K562 (cell line): Measurements from ENCODE around the gene ITSN2. TPM values are rescaled to one million over a fixed set of nuclear protein-coding genes. Genes with fewer than 3 reads are reported as not detected.
A peak's percentile ranks its signal among the peaks of the same experiment; 100 is the strongest.

Experiments used
- ATAC-seq: fragments of 200-7000 bp; cut with Tn5 transposase; 3 replicates; pipeline ENCODE4 v1.9.1; 2020; ENCODE audit warnings: moderate library complexity
- BruUV-seq: library from RNA; stranded (reverse); fragments of 400-500 nt; replicated peaks from 2 replicates; lab custom pipeline; 2021; lab: Mats Ljungman, UMichigan
- CTCF ChIA-PET: fragments of 300-600 bp; formaldehyde crosslinking; extraction: SDS; loops from one replicate; lab custom pipeline; 2021; ENCODE audit warnings: low intra/inter-chr PET ratio; lab: Yijun Ruan, JAX
- POLR2A ChIA-PET: fragments of 300-600, 350-650 bp; sonication (Branson Sonifier 250); formaldehyde crosslinking; extraction: SDS; loops from one replicate; lab custom pipeline; 2021; ENCODE audit warnings: antibody characterized with exemption, inconsistent platforms; lab: Yijun Ruan, JAX
- DNase-seq, 4 experiments: peaks; one replicate each; pipeline versions ENCODE4 v3.0.0 to v3.0.0-alpha.2; 2011 to 2018; ENCODE audit warnings: low spot score in 3 of 4, mixed read lengths in 3 of 4; ENCODE audit errors: extremely low read depth in 1 of 4
- FAIRE-seq: peaks from 2 replicates; lab custom pipeline; 2011; peaks lifted over from hg19 to GRCh38; lab: Jason Lieb, UNC
- H2AFZ ChIP-seq: 2 replicates; pipeline ENCODE4 v1.6.0; 2011; ENCODE audit warnings: low read depth, low read length, control low read depth, inconsistent platforms
- H3K27ac ChIP-seq: fragments of 200-600 bp; 3 replicates; pipeline ENCODE4 v1.8.0; 2011; ENCODE audit warnings: low read depth, mild to moderate bottlenecking, control low read depth, inconsistent platforms, low read length, moderate library complexity, mixed read lengths; ENCODE audit errors: extremely low read depth
- H3K27me3 ChIP-seq, 2 experiments: fragments of 300-600 bp in 1 of 2; 2 replicates in 1 of 2; 3 replicates in 1 of 2; pipeline versions ENCODE4 v1.6.0 to v1.8.0; 2011; ENCODE audit warnings: inconsistent platforms in 2 of 2, low read length in 2 of 2, mild to moderate bottlenecking in 1 of 2, mixed read lengths in 1 of 2, moderate library complexity in 1 of 2; ENCODE audit not compliant: control insufficient read depth in 2 of 2, insufficient read depth in 2 of 2
- H3K36me3 ChIP-seq: fragments of 300-600 bp; 3 replicates; pipeline ENCODE4 v1.8.0; 2011; ENCODE audit warnings: mild to moderate bottlenecking, low read length, inconsistent platforms; ENCODE audit not compliant: control insufficient read depth, insufficient read depth
- H3K4me1 ChIP-seq, 2 experiments: fragments of 200-600 bp in 1 of 2; replicated peaks in 1 of 2; 2 replicates in 1 of 2; 3 replicates in 1 of 2; pipeline versions ENCODE4 v1.5.1 to v1.8.0; 2011; ENCODE audit warnings: inconsistent platforms in 2 of 2, low read length in 2 of 2, mild to moderate bottlenecking in 1 of 2, mixed read lengths in 1 of 2, moderate library complexity in 1 of 2; ENCODE audit not compliant: control insufficient read depth in 2 of 2, insufficient read depth in 2 of 2
- H3K4me2 ChIP-seq: 2 replicates; pipeline ENCODE4 v1.6.1; 2011; ENCODE audit warnings: low read length, control low read depth, inconsistent platforms, mixed read lengths; ENCODE audit not compliant: insufficient read depth
- H3K4me3 ChIP-seq: fragments of 200-600 bp; sonication (generic), shearing (Covaris generic); 2 replicates; pipeline ENCODE4 v1.5.1; 2016; ENCODE audit warnings: control low read depth, inconsistent platforms
- H3K79me2 ChIP-seq: fragments of 200-600 bp; 3 replicates; pipeline ENCODE4 v1.8.0; 2011; ENCODE audit warnings: low read length, inconsistent platforms; ENCODE audit not compliant: control insufficient read depth, insufficient read depth
- H3K9ac ChIP-seq, 2 experiments: 2 replicates each; pipeline versions ENCODE4 v1.6.0 to v1.6.1; 2011; ENCODE audit warnings: low read depth in 2 of 2, low read length in 2 of 2, control low read depth in 1 of 2, inconsistent platforms in 1 of 2, mild to moderate bottlenecking in 1 of 2, mixed read lengths in 1 of 2; ENCODE audit not compliant: insufficient read depth in 1 of 2
- H3K9me1 ChIP-seq: one replicate; pipeline ENCODE4 v1.6.0; 2011; ENCODE audit warnings: inconsistent platforms, mild to moderate bottlenecking, low read length, moderate library complexity; ENCODE audit not compliant: control insufficient read depth, insufficient read depth
- H3K9me3 ChIP-seq: replicated peaks from 2 replicates; pipeline ENCODE4 v1.5.1; 2011; ENCODE audit warnings: low read depth, low read length, inconsistent platforms; ENCODE audit not compliant: control insufficient read depth, insufficient read depth
- H4K20me1 ChIP-seq: replicated peaks from 2 replicates; pipeline ENCODE4 v1.6.1; 2011; ENCODE audit warnings: low read length, inconsistent platforms, mixed read lengths; ENCODE audit not compliant: control insufficient read depth, insufficient read depth
- FOXA3 ChIP-seq, 2 experiments: fragments of 450-650 bp in 1 of 2; sonication (generic) in 1 of 2; formaldehyde crosslinking; IDR thresholded peaks in 1 of 2; conservative IDR thresholded peaks in 1 of 2; 2 replicates each; pipeline versions ENCODE4 v1.4.0 to v1.8.0; 2020 to 2022; ENCODE audit warnings: mild to moderate bottlenecking in 2 of 2, missing genetic modification reagents in 1 of 2
- KLF10 ChIP-seq: fragments of 250-450 bp; sonication (Bioruptor Pico); IDR thresholded peaks from 2 replicates; pipeline ENCODE4 v1.6.1; 2021; ENCODE audit warnings: matching md5 sums
- MCM7 ChIP-seq, 2 experiments: fragments of 450-650 bp; IDR thresholded peaks; 2 replicates each; pipeline ENCODE4 v1.6.1; 2016 to 2018
- NFATC3 ChIP-seq: fragments of 450-650 bp; IDR thresholded peaks from 2 replicates; pipeline ENCODE4 v1.6.1; 2017; ENCODE audit warnings: mild to moderate bottlenecking
- PATZ1 ChIP-seq: fragments of 250-450 bp; sonication (Bioruptor Pico); IDR thresholded peaks from 2 replicates; pipeline ENCODE4 v1.5.0; 2020; ENCODE audit warnings: mild to moderate bottlenecking, borderline replicate concordance
- POLR2B ChIP-seq: fragments of 450-650 bp; IDR thresholded peaks from 2 replicates; pipeline ENCODE4 v1.6.1; 2018; ENCODE audit warnings: low read depth; ENCODE audit not compliant: partially characterized antibody
- SMAD3 ChIP-seq: fragments of 450-650 bp; formaldehyde crosslinking; conservative IDR thresholded peaks from 2 replicates; pipeline ENCODE4 v1.4.0; 2020; ENCODE audit warnings: mild to moderate bottlenecking
- TBL1XR1 ChIP-seq, 2 experiments: IDR thresholded peaks; 2 replicates each; pipeline ENCODE4 v1.6.1; 2012; ENCODE audit warnings: improper control_type of control experiment in 2 of 2, low read length in 2 of 2, mild to moderate bottlenecking in 1 of 2
- ZNF146 ChIP-seq: IDR thresholded peaks from one replicate; pipeline ENCODE4 v1.6.1; 2018; ENCODE audit warnings: missing compliant biosample characterization; ENCODE audit not compliant: unreplicated experiment
- ZNF217 ChIP-seq: sonication (generic); formaldehyde crosslinking; IDR thresholded peaks from 2 replicates; pipeline ENCODE4 v1.8.0; 2022; ENCODE audit warnings: mild to moderate bottlenecking, missing genetic modification reagents
- ZNF431 ChIP-seq: sonication (generic); formaldehyde crosslinking; IDR thresholded peaks from 2 replicates; pipeline ENCODE4 v1.8.0; 2022; ENCODE audit warnings: mild to moderate bottlenecking, missing genetic modification reagents
- ZNF785 ChIP-seq: fragments of 250-450 bp; sonication (Bioruptor Pico); IDR thresholded peaks from 2 replicates; pipeline ENCODE4 v1.4.0; 2020; ENCODE audit warnings: mild to moderate bottlenecking
- WGBS: fragments of 100-300 bp; shearing (Covaris generic); methylation state at CpG from one replicate; pipeline ENCODE4 v1.1.6; 2016; ENCODE audit warnings: low coverage, mixed read lengths; ENCODE audit not compliant: insufficient coverage; ENCODE audit errors: missing lambda C conversion rate; 5-methylcytosine and 5-hydroxymethylcytosine counted together
- in situ Hi-C: fragments of 300-500 bp; cut with MboI; formaldehyde crosslinking; loops from 4 replicates; pipeline ENCODE4 v1.15.0; 2018; ENCODE audit warnings: inconsistent platforms, mixed read lengths
- intact Hi-C: fragments of 100-400 bp; cut with micrococcal nuclease; formaldehyde crosslinking; loops from 2 replicates; pipeline ENCODE4 v1.14.2; 2022
- polyA plus RNA-seq, 8 experiments: library from polyadenylated mRNA; depleted of rRNA in 4 of 8; stranded (reverse) in 5 of 8; unstranded in 3 of 8; fragments of >200 nt; fragmentation: Nextera tagmentation in 2 of 8; fragmentation: Illumina TruSeq in 1 of 8; extraction: Ambion mirVana in 2 of 8; extraction: Trizol in 1 of 8; gene quantifications; 2 replicates each; pipeline versions ENCODE4 v1.2.1 to v1.2.3, GENCODE V29; 2011 to 2014; ENCODE audit warnings: inconsistent platforms in 1 of 8, missing spikeins in 1 of 8
- total RNA-seq, 7 experiments: library from RNA; depleted of rRNA in 6 of 7; stranded (reverse); fragments of >200 nt in 6 of 7; fragmentation: Illumina TruSeq in 2 of 7; extraction: Trizol in 2 of 7; gene quantifications; 2 replicates each; pipeline versions ENCODE4 v1.2.1 to v1.2.3, GENCODE V29; 2011 to 2021; ENCODE audit warnings: low replicate concordance in 1 of 7

Gene ITSN2
- total and polyA plus RNA-seq, 9 of the 15 experiments (the other 6 are each of a cell fraction or from before 2014, with no cell fraction given): 6.6 to 19.9 (median 15.2) TPM

DNA sequence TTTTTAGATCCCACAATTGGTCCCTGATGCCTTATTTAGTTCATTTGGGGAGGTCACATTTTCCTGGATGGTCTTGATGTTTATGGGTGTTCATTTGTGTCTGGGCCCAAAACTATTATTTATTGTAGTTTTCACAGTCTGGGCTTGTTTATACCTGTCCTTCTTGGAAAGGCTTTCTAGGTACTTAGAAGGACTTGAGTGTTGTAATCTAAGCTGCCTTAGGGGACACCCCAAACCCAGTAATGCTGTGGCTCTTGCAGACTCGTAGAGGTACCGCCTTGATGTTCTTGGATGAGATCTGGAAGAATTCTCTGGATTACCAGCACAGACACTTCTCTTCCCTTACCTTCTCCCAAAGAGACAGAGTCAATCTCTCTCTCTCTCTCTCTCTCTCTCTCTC is 25.0 kb upstream of the ITSN2 start:
- ATAC-seq (no peak), DNase-seq (no peak), FAIRE-seq (no peak)
- Histone ChIP-seq H3K27me3 (no peaks in the 10 kb centered on the region), H3K4me3 (no peak overlapping the region), H3K9me1 (no peaks in the 10 kb centered on the region), H4K20me1 (no peaks in the 10 kb centered on the region), H3K4me2 (no peak overlapping the region), H3K27ac (no peak overlapping the region), H3K9me3 (no peaks in the 10 kb centered on the region), H3K79me2 (no peaks in the 10 kb centered on the region), H3K36me3 (no peaks in the 10 kb centered on the region), H2AFZ (peak overlapping the region; percentile 40), H3K4me1 (no peaks in the 10 kb centered on the region; a peak in 1 of 5 replicates), H3K9ac (no peak overlapping the region)
- TF ChIP-seq ZNF785: no peak
- no peak for TF ChIP-seq TBL1XR1 (IDR thresholded peaks at IDR 0.05; ENCODE audit: low read length in 2 of 2)
- TF ChIP-seq NFATC3: no peak
- no peak for TF ChIP-seq POLR2B
- 36% methylated on average over 2 of the region's 2 CpGs for WGBS
- intact Hi-C loops (loop anchor here (10.0 kb wide), 1 partner anchor 561 kb away; no protein-coding TSS in a partner anchor), in situ Hi-C loops (loop anchor here (5.0 kb wide), 1 partner anchor 153 kb away; no protein-coding TSS in a partner anchor)
- BruUV-seq: no TSS peak
- CTCF ChIA-PET: no interaction called here
- POLR2A ChIA-PET: no interaction called here

DNA sequence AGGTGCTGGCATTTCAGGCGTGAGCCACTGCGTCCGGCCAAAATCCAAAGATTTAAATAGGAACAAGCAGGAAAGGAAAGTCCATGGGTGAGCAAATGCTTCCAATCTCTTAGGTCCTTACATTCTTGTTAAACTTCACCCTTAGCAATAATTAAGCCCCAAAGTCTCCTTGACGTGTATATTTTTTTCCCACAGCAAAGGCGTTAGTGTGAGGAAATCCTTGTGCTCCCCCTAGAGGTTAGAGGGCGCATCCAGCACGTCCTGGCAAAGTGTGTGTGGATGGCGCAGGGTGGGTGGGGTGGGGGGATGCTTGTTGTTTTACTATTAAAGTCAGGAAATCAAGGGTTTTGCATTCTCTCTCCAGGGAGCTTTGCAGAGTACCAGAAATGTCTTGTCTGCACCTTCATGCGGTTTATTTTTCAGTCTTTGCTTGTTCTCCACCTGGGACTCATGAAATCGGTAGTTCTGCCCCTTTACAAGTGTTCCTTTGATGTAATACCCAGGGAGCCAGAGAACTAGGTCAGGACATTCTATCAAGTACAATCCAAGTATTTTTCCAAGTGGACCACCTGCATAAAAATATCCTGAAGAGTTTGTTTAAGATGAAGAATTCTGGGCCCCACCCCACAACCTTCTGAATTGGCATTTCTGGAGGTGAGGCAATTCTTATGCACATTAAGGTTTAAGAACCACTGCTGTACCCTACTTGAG is 22.2 kb upstream of the ITSN2 start:
- Histone ChIP-seq H3K4me3 (no peak overlapping the region), H3K4me1 (no peaks in the 10 kb centered on the region; a peak in 1 of 5 replicates), H4K20me1 (no peaks in the 10 kb centered on the region), H3K9ac (no peak overlapping the region), H3K9me3 (no peaks in the 10 kb centered on the region), H2AFZ (peak overlapping the region; percentile 68; the same call in 1 of the 2 replicates), H3K79me2 (no peaks in the 10 kb centered on the region), H3K36me3 (no peaks in the 10 kb centered on the region), H3K27me3 (no peaks in the 10 kb centered on the region), H3K4me2 (no peak overlapping the region), H3K9me1 (no peaks in the 10 kb centered on the region), H3K27ac (no peak overlapping the region)
- BruUV-seq: no TSS peak
- ATAC-seq (peak; percentile 98), FAIRE-seq (peak; percentile 80), DNase-seq (peak; percentile 67 to 80 (median 72))
- ChIA-PET CTCF (interaction anchor here (0.5 to 1.2 kb wide), 5 partner anchors 153 to 1183 kb away, joined by 3 to 4 read pairs (median 3); no protein-coding TSS in a partner anchor), POLR2A (interaction anchor here (0.7 kb wide), 1 partner anchor 9 kb away, joined by 3 read pairs; no protein-coding TSS in a partner anchor)
- in situ Hi-C loops (no loop called here), intact Hi-C loops (loop anchor here (1.0 to 10.0 kb wide), 5 partner anchors 154 to 558 kb away; partner anchors contain the start of gene TP53I3)
- WGBS: 35% methylated on average over 9 of the region's 10 CpGs
- no peak for TF ChIP-seq SMAD3 (CRISPR knock-in tag)
- TF ChIP-seq ZNF217: no peak
- TF ChIP-seq FOXA3 (CRISPR knock-in tag; conservative IDR thresholded peaks at IDR 0.05 in 1 of 2, IDR thresholded peaks at IDR 0.05 in 1 of 2): no peak
- no peak for TF ChIP-seq ZNF431 (CRISPR knock-in tag)
- no peak for TF ChIP-seq ZNF146 (CRISPR knock-in tag)
- TF ChIP-seq PATZ1 (CRISPR knock-in tag): no peak
- TF ChIP-seq MCM7 (IDR thresholded peaks at IDR 0.05): no peak
- TF ChIP-seq KLF10: no peak
